Fibroblast of lung (primary cell): ENCODE measurements around the gene BIVM. TPM values are rescaled to one million over a fixed set of nuclear protein-coding genes. Genes with fewer than 3 reads are reported as not detected.

Experiments
- DNase-seq, 2 donors: peaks; one replicate each; pipeline versions ENCODE4 v3.0.0 to v3.0.0-alpha.2; 2010; ENCODE audit warnings: low read depth in 2 of 2
- H2AFZ ChIP-seq: 2 replicates; pipeline ENCODE4 v1.5.1; 2012; ENCODE audit warnings: low read length, control low read depth, inconsistent platforms
- H3K27ac ChIP-seq: 2 replicates; pipeline ENCODE4 v1.5.1; 2011; ENCODE audit warnings: low read length, control low read depth; ENCODE audit not compliant: insufficient read depth
- H3K27me3 ChIP-seq: 2 replicates; pipeline ENCODE4 v1.5.1; 2011; ENCODE audit warnings: mild to moderate bottlenecking, low read length; ENCODE audit not compliant: control insufficient read depth, insufficient read depth
- H3K36me3 ChIP-seq: 2 replicates; pipeline ENCODE4 v1.5.1; 2011; ENCODE audit warnings: low read length; ENCODE audit not compliant: control insufficient read depth, insufficient read depth
- H3K4me1 ChIP-seq: 2 replicates; pipeline ENCODE4 v1.5.1; 2011; ENCODE audit warnings: low read length; ENCODE audit not compliant: control insufficient read depth, insufficient read depth; ENCODE audit errors: extremely low read depth
- H3K4me2 ChIP-seq: 2 replicates; pipeline ENCODE4 v1.5.1; 2011; ENCODE audit warnings: low read length, control low read depth; ENCODE audit not compliant: insufficient read depth; ENCODE audit errors: extremely low read depth
- H3K4me3 ChIP-seq, 4 experiments: fragments of 200-600 bp in 1 of 4; sonication (generic) in 1 of 4; replicated peaks in 1 of 4; 2 replicates each; pipeline ENCODE4 v1.5.1; 2011 to 2016; ENCODE audit warnings: low read length in 4 of 4, low read depth in 3 of 4, mild to moderate bottlenecking in 3 of 4, control low read depth in 2 of 4, inconsistent platforms in 1 of 4, mixed read lengths in 1 of 4; ENCODE audit not compliant: insufficient read depth in 1 of 4; ENCODE audit errors: control extremely low read depth in 1 of 4
- H3K79me2 ChIP-seq: 2 replicates; pipeline ENCODE4 v1.5.1; 2012; ENCODE audit warnings: mild to moderate bottlenecking, low read length, inconsistent platforms; ENCODE audit not compliant: control insufficient read depth, insufficient read depth
- H3K9ac ChIP-seq: 2 replicates; pipeline ENCODE4 v1.5.1; 2011; ENCODE audit warnings: mild to moderate bottlenecking, low read length, control low read depth; ENCODE audit not compliant: insufficient read depth
- H3K9me3 ChIP-seq: 2 replicates; pipeline ENCODE4 v1.5.1; 2012; ENCODE audit warnings: low read depth, low read length; ENCODE audit not compliant: control insufficient read depth, insufficient read depth
- H4K20me1 ChIP-seq: 2 replicates; pipeline ENCODE4 v1.5.1; 2011; ENCODE audit warnings: low read length; ENCODE audit not compliant: control insufficient read depth, insufficient read depth; ENCODE audit errors: extremely low read depth
- EZH2 ChIP-seq: IDR thresholded peaks from 2 replicates; pipeline ENCODE4 v1.5.1; 2012; ENCODE audit warnings: low read length, control low read depth, mild to moderate bottlenecking; ENCODE audit errors: missing control alignments
- polyA plus RNA-seq, 2 donors: library from polyadenylated mRNA; depleted of rRNA in 1 of 2; stranded (reverse) in 1 of 2; unstranded in 1 of 2; fragments of >200 nt; gene quantifications; 2 replicates each; pipeline ENCODE4 v1.2.1, GENCODE V29; 2011 to 2012; ENCODE audit warnings: missing spikeins in 1 of 2
- total RNA-seq: library from RNA; depleted of rRNA; stranded (reverse); fragments of >200 nt; gene quantifications from 2 replicates; pipeline ENCODE4 v1.2.1, GENCODE V29; 2014
- TF ChIP-seq, protein P1 (sequence below), 2 donors: IDR thresholded peaks in 1 of 2; conservative IDR thresholded peaks in 1 of 2; 1 replicate in 1 of 2; 2 replicates in 1 of 2; pipeline ENCODE4 v1.5.1; 2011 to 2012; ENCODE audit warnings: low read length in 2 of 2, control low read depth in 1 of 2, inconsistent platforms in 1 of 2, low read depth in 1 of 2, mild to moderate bottlenecking in 1 of 2

The BIVM gene
- total and polyA plus RNA-seq, 2 donors (not counting 1 experiment from before 2014, with no cell fraction given), result 22.3 to 22.4 TPM

DNA sequence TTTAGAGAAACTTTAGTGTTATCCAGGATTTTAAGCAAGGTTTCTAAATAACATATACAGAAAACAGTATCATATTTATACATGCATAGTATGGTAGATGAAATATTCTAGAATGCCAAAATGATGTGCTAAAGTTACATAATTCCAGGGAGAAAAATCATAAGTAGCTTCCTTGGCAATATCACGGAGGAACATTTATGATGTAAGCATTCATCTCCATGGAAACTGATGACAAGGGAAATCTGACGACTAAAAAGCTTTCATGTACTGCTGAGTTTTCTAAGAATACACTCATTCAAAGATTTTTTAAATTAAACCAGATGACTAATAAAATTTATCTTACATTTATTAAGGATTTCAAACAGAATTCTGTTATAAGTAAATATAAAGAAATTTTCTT, 30.0 kb upstream of the BIVM start:
- Histone ChIP-seq H3K9ac (no peak overlapping the region), H3K4me2 (no peak overlapping the region), H3K4me1 (peaks cover 1% of the 10 kb centered on the region), H3K36me3 (no peaks in the 10 kb centered on the region), H2AFZ (no peak overlapping the region), H3K9me3 (no peaks in the 10 kb centered on the region), H3K27me3 (no peaks in the 10 kb centered on the region), H4K20me1 (no peaks in the 10 kb centered on the region), H3K79me2 (peaks cover 21% of the 10 kb centered on the region), H3K4me3 (no peak overlapping the region), H3K27ac (no peak overlapping the region)
- TF ChIP-seq, protein P1, sequence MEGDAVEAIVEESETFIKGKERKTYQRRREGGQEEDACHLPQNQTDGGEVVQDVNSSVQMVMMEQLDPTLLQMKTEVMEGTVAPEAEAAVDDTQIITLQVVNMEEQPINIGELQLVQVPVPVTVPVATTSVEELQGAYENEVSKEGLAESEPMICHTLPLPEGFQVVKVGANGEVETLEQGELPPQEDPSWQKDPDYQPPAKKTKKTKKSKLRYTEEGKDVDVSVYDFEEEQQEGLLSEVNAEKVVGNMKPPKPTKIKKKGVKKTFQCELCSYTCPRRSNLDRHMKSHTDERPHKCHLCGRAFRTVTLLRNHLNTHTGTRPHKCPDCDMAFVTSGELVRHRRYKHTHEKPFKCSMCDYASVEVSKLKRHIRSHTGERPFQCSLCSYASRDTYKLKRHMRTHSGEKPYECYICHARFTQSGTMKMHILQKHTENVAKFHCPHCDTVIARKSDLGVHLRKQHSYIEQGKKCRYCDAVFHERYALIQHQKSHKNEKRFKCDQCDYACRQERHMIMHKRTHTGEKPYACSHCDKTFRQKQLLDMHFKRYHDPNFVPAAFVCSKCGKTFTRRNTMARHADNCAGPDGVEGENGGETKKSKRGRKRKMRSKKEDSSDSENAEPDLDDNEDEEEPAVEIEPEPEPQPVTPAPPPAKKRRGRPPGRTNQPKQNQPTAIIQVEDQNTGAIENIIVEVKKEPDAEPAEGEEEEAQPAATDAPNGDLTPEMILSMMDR (conservative IDR thresholded peaks at IDR 0.05 in 1 of 2, IDR thresholded peaks at IDR 0.05 in 1 of 2; ENCODE audit: low read depth in 1 of 2, low read length in 2 of 2), result no peak
- DNase-seq, result peak in 1 of 2 donors; percentile 46

DNA sequence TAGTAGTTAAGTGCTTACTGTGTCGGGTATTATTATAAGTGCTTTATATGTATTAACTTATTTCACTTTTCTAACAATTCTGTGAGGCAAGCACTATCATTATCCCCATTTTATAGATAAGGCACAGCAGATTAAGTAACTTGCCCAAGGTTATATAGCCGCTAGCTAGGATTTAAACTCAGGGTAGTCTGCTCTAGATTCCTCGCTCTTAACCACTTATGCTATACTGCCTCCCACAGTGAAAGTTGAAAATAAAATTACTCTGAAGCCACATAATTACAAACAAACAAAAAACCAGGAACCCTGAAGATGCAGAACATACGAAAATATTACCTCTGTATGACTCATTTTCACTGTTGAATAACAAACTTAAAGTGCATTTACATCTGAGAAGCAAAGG, 29.2 kb upstream of the BIVM start:
- TF ChIP-seq EZH2, result no peak
- TF ChIP-seq, protein P1 (conservative IDR thresholded peaks at IDR 0.05 in 1 of 2, IDR thresholded peaks at IDR 0.05 in 1 of 2; ENCODE audit: low read depth in 1 of 2, low read length in 2 of 2), result peak; percentile 2 to 15
- Histone ChIP-seq H3K4me3 (no peak overlapping the region), H3K4me2 (no peak overlapping the region)

DNA sequence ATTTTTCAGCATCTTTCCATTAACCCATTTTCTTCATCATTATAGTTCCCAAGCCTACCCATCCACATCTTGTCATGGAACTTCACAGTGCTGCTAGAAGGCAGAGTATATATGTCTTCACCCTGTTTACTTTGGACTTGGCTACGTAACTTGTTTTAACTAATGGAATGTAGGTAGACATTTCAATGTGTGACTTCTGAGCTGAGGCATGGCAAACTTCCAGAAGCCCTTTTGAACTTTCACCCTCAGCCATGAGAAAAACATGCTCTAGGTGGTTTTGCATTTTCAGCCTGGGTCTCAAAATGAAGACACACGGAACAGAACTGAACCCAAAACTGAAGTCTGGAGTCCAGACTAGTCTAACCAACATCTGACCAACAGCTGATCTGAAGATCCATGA, 28.5 kb upstream of the BIVM start:
- Histone ChIP-seq H3K27ac (no peak overlapping the region), H4K20me1 (no peaks in the 10 kb centered on the region), H3K4me1 (peaks cover 3% of the 10 kb centered on the region), H3K79me2 (peaks cover 21% of the 10 kb centered on the region), H3K9me3 (no peaks in the 10 kb centered on the region), H3K9ac (no peak overlapping the region), H3K4me2 (no peak overlapping the region), H3K4me3 (no peak overlapping the region), H3K36me3 (no peaks in the 10 kb centered on the region), H3K27me3 (no peaks in the 10 kb centered on the region), H2AFZ (no peak overlapping the region)
- TF ChIP-seq EZH2, result no peak
- TF ChIP-seq, protein P1 (conservative IDR thresholded peaks at IDR 0.05 in 1 of 2, IDR thresholded peaks at IDR 0.05 in 1 of 2; ENCODE audit: low read depth in 1 of 2, low read length in 2 of 2), result no peak
- no peak for DNase-seq

More for the DNA sequence above, 29.2 kb upstream of the BIVM start:
- Histone ChIP-seq H3K27ac (no peak overlapping the region), H3K36me3 (no peaks in the 10 kb centered on the region), H2AFZ (no peak overlapping the region), H3K79me2 (peaks cover 21% of the 10 kb centered on the region), H3K27me3 (no peaks in the 10 kb centered on the region), H3K9ac (no peak overlapping the region), H4K20me1 (no peaks in the 10 kb centered on the region), H3K9me3 (no peaks in the 10 kb centered on the region), H3K4me1 (peaks cover 3% of the 10 kb centered on the region)
- DNase-seq, result peak in 1 of 2 donors; percentile 57
